ENCODE results near the gene HSFX1.

HSFX1 gene

DNA sequence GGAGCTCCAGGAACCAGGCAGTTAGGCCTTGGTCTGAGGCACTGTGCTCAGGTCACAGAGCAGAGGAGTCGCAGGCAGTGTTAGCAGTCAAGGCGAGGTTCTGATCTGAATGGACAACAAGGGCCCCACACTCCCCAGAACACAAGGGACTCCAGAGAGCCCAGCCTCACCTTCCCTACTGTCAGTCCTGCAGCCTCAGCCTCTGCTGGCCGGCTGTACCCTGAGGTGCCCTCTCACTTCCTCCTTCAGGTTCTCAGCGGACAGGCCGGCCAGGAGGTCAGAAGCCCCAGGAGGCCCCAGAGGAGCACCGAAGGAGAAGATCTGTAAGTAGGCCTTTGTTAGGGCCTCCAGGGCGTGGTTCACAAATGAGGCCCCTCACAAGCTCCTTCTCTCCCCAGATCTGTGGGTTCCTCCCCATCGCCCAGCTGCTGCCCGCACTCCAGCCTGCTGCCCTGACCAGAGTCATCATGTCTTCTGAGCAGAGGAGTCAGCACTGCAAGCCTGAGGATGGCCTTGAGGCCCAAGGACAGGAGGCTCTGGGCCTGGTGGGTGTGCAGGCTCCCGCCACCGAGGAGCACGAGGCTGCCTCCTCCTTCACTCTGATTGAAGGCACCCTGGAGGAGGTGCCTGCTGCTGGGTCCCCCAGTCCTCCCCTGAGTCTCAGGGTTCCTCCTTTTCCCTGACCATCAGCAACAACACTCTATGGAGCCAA lies 34.0 kb downstream of the HSFX1 start:
- no peak for DNase-seq (ENCODE audit: low read depth in 2 of 2)

DNA sequence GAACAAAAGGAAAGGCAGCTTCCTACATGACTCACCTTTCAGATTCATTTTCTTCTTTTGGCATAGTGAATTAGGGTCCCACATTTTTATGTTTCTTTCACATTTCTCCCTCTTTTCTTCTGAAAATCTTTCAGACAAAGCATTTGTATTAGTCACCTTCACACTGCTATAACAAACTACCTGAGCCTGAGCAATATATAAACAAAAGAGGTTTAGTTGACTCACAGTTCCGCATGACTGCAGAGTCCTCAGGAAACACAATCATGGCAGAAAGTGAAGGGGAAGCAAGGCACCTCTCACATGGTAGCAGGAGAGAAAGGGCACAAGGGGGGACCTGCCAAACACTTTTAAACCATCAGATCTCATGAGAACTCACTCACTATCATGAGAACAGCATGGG lies 44.8 kb downstream of the HSFX1 start:
- DNase-seq (ENCODE audit: low read depth in 2 of 2), result no peak

DNA sequence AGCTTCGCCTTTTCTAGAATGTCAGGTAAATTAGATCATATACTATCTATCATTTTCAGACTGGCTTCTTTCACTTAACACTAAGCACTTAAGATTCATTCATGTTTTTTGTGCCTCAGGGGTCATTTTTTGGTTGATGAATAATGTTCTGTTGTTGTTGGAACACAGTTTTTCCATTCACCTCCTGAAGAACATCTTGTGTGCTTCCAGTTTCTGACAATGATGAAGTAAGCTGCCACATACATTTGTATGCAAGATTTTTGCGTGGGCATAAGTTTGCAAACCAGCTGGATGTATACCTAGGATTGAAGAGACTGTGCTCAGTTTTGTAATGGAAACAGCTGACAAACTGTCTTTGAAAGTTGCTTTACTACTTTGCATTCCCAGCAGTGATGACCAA lies 45.5 kb downstream of the HSFX1 start:
- DNase-seq (ENCODE audit: low read depth in 2 of 2), result no peak

DNA sequence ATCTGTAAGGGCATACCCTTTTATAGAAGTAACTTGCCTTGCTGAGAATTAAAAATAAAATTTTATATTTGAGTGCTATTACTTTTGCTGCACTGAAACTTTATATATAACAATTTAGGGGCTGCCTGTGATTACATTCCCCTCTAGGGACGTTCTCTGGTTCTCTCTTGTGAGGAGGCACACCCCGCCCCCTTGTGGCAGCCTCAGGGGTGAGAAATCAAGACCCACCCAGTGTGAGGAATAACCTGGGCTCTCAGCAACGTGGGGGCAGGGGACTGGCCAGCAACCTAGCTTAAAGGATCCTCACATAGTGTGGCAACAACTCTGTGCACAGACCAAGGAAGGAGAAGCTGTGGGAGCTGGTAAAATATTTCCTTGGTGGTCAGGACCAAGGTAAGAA lies 51.6 kb downstream of the HSFX1 start:
- DNase-seq (ENCODE audit: low read depth in 2 of 2), result peak; percentile 33 to 49
